ENCODE measurements around the gene HOXD4.

Gene HOXD4

DNA sequence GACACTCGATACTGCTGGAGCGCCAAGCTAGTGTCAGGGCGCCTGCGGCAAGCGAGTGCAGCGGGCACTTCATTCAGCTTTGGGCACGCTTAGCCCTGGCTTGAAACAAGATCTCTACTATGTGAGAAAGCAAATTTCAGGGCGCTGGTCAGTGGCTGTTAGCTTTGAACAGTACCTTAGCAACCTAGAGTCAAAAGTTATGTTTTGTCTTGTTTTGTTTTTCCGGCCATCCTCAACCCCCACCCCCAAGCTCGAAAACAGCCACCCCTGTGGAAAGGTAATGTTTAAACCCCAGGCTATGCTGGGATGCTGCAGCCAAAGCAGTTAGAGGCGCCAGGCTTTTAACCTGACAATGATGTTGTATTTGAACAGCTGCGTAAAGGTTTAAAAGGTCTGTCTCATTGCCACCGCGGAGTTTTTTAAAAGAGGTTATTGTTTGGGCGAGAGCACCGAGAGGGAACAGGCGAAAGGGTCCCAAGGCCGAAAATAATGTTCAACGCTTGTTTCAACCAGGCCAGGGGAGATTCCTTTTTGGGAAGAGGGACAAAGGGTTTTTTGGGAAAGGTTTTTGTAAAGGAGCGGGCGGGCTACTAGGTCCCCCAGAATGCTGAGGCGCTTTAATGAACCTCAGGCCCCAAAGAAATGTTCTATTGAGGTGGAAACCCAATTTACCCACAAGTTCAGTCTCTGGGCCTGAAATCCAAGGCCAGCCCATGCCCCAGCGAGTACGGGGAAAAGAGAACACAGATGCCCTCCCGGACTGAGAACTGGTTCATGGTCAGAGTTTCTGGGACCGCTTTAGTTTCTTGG is 37.0 kb upstream of the HOXD4 start:
- DNase-seq: no peak

DNA sequence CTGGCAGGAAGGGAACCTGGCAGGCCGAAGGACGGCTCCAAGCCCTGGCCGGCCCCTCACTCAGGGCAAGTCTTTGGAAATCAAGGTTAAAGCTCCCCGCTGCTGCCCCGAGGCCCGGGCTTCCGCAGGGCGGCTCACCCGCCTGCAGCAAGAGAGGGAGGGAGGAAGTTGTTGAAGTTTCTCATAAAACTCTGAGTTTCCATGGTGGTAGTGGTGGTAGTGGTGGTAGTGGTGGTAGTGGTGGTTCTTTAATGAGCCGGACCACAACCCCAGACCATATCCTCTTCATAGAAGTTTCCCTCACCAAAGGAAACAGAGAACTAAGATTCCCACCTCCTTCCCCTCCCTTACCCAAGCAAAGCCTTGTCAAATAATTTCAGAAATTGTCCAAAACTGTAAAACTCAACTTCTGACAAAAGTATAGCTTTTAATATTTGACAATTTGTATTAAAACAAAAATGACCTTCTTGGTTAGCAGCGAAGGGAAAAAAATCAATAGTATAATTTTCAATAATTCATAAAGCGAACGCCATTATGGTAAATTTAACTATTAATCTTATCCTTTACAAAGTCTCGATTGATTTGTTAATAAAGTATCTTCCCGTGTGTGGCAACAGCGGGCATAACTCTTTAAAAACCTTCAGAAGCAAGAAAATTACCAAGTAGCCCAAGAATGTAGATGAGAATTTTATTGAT is 36.3 kb upstream of the HOXD4 start:
- DNase-seq: no peak

DNA sequence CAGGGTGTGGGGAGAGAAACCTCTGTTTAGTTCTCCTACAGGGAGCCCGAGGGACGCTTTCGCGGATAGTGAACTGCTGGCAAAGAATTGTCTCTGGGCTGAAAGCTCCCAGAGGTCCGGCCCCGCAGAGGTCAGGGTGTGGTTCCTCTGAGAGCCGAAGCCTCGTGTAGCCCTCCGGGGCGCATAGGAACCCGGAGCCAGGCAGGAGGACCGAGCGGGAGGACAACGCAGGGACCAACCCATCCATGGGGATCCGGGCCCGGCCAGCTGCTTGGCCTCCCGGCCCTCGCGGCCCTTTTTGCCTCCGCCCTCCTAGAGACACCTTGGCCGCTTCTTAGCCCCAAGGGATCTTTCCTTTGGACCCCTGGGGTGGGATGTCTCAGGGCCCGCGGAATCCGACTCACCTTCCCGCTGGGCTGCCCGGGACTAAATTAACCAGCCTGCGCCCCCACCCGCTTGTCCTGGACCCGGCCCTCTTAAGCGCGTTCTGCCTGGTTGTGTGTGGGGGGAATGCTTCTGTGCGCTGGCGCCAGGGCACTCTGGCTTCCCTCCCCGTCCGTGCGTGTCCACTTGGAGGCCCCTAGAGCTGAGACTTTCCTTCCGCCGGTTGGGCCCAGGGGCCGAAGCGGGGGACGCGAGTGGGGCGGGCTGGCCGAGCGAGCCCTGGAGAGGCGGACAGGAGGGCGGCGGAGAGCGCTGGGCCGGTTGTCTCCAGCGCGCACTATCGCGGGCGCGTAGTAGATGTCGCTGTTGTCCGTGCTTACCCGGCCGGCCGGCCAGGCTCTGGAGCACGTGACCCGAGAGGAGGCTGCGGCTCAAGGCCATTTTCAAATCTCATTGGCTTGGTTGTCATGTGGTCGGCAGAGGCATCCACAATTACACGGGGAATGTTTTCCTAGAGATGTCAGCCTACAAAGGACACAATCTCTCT is 35.2 kb upstream of the HOXD4 start, which contains the start of gene HOXD10:
Gene HOXD10, plus strand, starts transcription at position 896 of the 931 bp plus-strand sequence. CDS start 56 bp downstream, outside the sequence.
- no peak for DNase-seq

DNA sequence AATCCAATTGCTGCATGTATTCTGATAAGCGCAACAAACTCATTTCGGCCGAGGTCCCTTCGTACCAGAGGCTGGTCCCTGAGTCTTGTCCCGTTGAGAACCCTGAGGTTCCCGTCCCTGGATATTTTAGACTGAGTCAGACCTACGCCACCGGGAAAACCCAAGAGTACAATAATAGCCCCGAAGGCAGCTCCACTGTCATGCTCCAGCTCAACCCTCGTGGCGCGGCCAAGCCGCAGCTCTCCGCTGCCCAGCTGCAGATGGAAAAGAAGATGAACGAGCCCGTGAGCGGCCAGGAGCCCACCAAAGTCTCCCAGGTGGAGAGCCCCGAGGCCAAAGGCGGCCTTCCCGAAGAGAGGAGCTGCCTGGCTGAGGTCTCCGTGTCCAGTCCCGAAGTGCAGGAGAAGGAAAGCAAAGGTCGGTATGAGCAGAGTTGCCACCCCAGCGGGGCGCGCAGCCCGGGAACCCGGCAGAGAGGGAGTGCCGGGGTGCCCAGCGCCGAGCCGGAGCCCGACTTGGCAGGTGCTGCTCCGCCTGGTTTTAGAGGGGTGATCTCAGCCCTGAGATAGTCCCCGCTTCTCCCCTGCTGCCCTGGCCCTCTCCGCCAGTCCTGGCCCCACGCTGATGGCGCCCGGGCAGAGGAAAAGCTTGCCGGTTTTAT is 34.1 kb upstream of the HOXD4 start:
- DNase-seq: no peak

DNA sequence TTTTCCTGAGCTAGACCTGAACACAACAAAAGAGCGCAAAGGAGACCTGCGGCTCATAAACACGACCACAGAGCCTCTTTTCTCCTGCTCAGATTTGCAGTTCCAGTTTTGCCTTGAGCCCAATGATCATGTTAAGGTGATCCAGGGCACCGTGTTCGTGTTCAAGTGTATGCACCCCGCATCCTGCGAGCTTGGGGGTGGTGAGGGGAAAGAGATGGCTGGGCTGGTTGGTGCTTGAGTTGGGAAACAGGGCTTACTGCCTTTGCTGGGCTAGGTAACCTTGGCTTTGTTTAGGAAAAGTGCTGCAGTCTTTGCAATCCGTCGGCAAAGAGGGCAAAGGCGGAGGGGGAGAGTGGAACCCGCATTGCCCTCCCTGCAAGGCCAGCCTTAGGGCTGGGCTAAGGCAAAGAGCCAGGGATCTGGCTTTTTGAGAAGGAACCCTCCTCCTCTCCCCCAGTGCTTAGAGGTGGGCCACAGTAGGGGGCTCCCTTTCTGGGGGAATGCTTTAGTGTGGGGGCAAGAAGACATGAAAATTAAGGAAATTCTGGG is 33.5 kb upstream of the HOXD4 start:
- no peak for DNase-seq

DNA sequence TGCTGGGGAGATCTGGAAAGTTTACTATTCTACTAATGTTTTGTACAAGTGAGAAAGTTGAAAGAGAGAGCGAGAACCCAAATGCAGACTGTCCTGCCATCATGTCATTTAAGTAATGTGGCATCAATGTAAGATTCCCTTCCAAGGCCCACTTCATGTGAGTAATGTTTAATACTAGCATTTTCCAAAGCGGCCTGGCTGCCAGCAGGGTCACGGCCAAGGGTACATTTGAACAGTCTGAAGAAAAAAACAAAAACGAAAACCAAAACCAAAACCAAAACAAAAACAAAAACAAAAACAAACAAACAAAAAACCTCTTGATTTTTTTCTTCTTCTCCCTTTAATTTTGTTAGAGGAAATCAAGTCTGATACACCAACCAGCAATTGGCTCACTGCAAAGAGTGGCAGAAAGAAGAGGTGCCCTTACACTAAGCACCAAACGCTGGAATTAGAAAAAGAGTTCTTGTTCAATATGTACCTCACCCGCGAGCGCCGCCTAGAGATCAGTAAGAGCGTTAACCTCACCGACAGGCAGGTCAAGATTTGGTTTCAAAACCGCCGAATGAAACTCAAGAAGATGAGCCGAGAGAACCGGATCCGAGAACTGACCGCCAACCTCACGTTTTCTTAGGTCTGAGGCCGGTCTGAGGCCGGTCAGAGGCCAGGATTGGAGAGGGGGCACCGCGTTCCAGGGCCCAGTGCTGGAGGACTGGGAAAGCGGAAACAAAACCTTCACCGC is 32.6 kb upstream of the HOXD4 start:
- no peak for DNase-seq

DNA sequence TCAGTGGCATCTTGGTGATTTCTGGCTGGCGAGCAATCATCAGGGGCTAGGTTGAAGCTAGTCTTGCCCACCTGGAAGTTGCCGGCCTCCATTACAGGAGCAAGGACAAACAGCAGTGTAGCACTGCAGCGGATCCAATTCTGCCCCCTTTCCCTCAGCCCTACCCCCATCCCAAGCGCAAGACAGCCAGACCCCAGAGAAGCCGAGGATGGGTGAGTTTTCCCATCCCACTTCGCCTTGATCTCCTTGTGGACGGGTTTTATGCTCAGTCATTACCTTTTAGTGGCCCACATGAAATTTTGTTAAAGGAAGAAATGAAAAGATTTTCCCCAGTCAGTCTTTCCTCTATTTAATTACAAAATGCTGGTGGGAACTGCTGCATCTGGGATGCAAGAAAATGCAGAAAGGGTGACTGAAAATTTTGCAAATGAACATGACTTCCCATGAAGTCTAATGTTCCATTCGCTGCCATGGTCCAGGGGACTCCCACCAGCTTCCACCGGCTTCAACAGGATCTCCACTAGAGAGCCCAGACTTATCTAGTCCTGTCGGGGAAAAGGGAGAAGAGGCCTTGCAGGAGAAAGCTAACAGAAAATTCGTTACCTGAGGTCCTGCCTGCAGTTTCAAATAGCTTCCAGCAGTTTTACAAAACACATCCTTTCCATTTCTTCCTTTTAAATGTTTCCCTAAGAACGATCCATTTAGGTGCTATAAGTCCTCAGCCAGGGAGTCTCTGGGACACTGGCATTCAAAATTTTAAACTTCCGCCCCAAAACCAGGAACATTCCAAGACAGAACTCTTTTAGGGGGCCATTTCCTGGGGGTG is 30.8 kb upstream of the HOXD4 start:
- DNase-seq: no peak

DNA sequence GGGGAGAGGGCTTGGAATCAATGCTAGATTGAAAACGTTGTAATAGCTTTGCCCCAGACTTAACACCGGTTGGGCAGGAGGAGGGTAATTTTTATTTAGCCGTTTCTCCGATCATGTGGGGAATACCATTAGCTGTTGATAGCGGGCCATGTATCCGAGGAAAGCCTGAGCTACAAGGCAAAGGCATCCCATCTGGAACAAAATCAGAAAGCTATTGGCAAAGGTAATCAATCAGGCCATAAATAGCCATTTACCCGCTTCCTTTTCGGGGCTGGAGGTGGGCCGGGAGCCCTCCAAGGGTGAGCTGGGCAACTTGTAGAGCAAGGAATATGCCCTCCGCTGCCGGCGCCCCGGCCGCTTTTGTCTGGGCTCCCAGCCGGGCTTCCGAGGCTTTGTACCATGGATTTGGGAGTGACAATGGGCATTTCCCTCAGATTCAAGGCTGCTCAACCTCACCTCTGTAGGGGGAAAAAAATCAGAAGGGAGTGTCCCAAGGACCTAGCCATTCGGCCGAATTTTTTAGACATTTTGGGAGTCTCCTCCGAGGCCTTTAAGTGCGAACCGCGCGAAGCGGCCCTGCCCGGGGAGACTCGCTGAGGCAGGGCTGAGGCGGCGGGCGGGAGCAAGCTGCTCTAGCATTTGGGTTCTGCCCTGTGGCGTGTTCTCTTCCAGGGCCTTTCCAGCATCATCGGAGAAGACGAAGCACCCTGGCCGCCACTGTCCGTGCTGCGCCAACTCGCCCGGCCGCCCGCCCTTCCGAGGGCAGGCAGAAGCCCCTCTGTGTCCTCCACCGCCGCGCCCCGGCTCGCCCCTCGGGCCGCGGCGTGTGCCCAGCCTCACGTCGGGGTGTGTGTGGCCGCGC is 29.9 kb upstream of the HOXD4 start:
- DNase-seq: no peak

DNA sequence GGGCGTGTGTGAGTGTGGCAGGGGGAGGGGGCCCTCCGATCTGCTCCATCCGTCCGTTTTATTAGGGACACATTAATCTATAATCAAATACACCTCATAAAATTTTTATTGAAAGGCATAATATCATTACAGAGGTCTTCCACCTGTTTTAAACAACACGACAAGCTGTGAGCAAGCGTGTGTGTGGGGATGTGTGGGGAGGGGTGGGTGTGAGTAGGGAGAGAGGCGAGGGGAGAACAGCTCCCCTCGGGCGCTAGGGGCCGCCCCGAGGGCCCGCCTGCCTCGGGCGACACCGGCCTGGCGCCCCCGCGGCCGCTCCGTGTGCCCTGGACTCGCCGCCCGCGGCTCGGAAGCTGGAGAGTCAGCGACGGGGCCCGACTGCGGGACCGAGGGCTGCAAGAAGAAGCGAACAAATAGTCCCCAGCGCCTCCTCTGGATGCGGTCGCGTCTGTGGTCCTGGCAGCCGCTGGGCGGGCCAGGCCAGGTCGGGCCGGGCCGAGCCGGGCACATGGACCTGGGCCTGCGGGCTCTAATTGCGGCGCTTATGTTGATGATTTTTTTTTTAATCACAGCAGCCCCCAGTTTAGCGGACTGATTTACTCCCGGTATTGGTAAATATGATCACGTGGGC is 29.2 kb upstream of the HOXD4 start:
- DNase-seq: no peak

DNA sequence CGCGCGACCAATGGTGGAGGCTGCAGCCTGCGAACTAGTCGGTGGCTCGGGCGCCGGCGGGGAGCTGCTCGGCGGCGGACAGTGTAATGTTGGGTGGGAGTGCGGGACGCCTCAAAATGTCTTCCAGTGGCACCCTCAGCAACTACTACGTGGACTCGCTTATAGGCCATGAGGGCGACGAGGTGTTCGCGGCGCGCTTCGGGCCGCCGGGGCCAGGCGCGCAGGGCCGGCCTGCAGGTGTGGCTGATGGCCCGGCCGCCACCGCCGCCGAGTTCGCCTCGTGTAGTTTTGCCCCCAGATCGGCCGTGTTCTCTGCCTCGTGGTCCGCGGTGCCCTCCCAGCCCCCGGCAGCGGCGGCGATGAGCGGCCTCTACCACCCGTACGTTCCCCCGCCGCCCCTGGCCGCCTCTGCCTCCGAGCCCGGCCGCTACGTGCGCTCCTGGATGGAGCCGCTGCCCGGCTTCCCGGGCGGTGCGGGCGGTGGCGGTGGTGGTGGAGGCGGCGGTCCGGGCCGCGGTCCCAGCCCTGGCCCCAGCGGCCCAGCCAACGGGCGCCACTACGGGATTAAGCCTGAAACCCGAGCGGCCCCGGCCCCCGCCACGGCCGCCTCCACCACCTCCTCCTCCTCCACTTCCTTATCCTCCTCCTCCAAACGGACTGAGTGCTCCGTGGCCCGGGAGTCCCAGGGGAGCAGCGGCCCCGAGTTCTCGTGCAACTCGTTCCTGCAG is 28.5 kb upstream of the HOXD4 start, which contains the start of gene HOXD9:
Gene HOXD9, plus strand, starts transcription at position 37 of the 728 bp plus-strand sequence. Its CDS starts 50 bp downstream, at position 87.
- DNase-seq: no peak

DNA sequence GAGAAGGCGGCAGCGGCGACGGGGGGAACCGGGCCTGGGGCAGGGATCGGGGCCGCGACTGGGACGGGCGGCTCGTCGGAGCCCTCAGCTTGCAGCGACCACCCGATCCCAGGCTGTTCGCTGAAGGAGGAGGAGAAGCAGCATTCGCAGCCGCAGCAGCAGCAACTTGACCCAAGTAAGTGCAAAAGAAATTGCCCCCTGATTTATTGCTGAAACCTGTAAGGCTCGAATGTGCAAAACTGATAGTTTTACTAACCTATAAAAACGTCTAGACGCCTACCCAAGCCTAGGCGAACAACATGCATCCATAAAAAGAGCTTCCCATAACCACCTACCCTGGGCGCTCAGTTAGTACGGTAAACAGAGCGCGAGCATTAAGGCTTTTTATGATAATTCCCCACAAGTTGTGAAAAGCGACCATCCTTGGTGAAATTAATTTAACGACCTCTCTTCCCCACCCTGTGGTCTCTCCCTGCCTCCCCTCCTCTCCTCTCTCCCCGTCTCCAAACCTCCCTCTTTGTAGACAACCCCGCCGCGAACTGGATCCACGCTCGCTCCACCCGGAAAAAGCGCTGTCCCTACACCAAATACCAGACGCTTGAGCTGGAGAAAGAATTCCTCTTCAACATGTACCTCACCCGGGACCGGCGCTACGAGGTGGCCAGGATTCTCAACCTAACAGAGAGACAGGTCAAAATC is 27.8 kb upstream of the HOXD4 start:
- no peak for DNase-seq

DNA sequence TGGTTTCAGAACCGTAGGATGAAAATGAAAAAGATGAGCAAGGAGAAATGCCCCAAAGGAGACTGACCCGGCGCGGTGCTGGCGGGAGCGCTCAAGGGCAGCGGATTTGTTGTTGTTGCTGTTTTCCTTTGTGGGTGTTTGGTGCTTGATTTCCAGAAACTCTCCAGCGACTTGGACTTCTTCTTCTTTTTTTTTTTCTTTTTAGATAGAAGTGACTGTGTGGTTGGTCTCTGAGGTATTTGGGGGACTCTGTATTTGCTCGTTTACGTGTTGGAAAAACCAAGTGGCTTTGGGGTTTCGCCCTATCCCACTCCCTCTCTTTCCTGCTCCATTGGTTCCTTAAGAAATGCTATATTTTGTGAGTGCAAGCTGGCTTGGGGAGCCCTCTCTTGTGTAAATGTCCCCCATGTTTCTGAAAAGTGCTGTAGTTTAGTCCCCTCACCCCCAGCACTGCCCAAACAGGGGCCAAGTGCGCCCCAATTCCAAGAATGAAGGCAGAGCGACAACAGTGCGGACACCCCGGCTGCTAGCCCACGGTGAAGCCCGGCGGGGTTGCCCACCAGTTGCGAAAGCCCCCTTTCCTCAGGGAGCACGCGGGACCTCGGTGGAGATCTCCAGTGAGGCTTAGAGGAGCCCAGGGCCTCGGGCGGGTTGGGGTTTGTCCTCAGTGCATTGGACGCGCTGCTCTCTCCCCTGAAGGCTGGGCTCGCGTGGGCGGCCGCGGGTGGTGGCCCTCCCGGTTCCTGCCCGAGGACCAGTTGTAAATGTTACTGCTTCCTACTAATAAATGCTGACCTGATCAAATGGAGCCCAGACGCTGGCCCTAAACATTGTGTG is 27.0 kb upstream of the HOXD4 start:
- DNase-seq: no peak

DNA sequence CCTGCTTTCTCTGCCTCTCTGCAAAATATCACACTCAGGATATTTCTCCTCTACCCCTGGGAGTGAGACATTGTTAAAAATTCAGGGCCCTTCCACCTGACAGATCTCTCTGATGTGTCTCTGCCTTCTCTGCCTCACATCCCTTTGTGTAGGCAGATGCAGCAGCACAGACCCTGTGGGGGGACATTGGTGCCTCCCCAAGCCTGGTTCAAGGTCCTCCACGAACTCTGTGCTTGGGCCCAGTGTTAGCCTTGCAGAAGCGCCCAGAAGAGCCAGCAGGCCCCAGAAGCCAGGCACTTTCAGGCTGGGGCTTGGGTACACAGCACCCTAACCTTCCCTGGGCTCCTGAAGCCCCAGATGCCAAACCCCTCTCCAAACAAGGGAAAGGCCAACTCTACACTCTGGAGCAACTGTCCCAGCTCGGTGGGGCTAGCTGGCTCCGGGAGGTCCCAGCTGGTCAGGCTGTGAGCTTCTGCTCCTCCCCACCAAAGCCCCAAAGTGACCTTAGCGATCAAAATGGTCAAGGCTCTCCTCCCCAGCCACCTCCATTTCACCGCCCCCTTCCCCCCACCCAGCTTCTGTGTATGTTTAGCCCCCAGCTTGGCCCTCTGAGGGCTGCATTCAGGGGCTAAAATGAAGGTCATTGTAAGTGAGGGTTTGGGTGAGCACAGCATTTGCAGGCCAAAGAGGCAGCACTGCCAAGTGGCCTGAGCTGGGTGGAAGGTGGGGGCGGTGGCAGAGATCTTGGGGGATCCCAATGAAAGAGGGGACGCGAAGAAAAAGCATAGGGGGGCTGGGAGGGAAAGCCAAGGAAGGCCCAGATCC is 26.2 kb upstream of the HOXD4 start:
- DNase-seq: no peak

DNA sequence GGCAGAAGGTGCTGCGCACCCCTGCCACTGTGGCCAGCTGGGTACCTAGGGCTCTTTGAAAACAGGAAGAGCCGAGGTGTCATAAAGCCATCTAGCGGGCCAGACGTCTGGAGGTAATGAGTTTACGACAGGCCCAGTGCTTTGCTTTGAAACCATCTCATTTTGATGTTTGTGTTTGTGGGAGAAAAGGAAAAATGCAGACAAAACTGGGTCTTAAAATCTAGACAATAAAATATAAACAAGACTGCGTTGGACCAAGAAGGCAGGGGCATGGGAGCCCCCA is 25.6 kb upstream of the HOXD4 start:
- DNase-seq: no peak

DNA sequence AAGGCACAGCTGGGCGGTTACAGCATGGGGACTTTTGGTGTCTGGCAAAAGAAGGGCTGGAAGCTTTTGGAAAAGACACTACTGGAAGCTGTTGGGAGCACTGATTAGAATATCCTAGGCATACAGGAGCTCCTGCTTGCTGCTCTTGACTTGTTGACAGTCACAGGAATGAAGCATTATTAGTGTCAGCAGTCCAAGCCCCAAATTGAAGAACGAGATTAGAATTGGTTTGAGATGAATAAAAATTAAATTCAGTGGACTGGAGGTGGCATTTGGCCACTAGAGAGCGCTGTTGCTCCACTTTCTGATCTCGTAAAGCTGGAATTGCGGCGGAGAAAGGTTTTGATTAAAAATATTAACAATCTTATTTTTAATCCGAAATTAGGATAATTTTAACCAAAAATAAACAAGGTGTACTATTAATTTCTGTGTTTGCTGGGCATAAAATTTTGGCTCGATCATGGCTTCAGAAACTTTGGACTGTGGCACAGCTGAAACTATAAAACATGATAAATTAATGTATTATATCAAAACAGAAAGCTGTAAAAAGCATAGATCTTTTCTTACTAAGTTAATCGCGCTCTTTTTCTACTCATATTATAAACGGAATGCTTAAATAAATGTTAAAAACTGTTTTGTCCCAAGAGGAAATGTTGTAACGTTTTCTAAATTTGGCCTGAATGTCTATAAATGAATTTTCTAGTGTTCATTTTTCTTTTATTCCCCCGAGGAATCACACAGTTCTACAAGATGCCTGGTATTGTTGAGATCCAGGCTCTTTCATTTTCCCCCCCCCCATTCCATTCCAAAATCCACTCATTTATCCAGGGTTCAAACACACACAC is 24.2 kb upstream of the HOXD4 start:
- DNase-seq: peak; percentile 72
